WI38 (cell line): ENCODE results near the gene SHISA9.

Source experiments
- H3K4me3 ChIP-seq: 2 replicates; pipeline ENCODE4 v1.5.1; 2011; ENCODE audit warnings: low read depth, mild to moderate bottlenecking, control low read depth, low read length
- TF ChIP-seq, protein P1 (sequence below): IDR thresholded peaks from 2 replicates; pipeline ENCODE4 v1.5.1; 2012; ENCODE audit warnings: low read depth, mild to moderate bottlenecking, control low read depth, low read length

SHISA9 gene

DNA sequence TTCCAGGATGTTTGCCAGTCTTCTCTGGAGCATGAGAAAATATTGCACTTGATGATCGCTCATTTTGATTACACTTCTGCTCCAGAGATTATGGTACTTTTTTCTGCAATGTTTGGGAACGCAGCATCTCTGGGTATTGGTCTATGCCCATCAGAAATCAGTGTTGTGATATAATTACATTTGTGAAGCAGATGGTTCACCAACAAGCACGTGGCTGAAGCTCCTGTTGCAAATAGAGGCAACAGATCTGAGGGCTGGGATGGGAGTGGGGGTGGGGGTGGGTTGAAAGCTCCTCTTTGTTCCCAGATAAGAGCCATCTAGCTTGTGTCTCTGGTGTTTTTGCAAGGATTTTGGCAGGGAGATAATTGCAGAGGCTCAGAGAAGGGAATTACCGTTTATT is 252.3 kb downstream of the SHISA9 start:
- TF ChIP-seq, protein P1, sequence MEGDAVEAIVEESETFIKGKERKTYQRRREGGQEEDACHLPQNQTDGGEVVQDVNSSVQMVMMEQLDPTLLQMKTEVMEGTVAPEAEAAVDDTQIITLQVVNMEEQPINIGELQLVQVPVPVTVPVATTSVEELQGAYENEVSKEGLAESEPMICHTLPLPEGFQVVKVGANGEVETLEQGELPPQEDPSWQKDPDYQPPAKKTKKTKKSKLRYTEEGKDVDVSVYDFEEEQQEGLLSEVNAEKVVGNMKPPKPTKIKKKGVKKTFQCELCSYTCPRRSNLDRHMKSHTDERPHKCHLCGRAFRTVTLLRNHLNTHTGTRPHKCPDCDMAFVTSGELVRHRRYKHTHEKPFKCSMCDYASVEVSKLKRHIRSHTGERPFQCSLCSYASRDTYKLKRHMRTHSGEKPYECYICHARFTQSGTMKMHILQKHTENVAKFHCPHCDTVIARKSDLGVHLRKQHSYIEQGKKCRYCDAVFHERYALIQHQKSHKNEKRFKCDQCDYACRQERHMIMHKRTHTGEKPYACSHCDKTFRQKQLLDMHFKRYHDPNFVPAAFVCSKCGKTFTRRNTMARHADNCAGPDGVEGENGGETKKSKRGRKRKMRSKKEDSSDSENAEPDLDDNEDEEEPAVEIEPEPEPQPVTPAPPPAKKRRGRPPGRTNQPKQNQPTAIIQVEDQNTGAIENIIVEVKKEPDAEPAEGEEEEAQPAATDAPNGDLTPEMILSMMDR, result no peak
- no peak overlapping the region for H3K4me3 ChIP-seq

DNA sequence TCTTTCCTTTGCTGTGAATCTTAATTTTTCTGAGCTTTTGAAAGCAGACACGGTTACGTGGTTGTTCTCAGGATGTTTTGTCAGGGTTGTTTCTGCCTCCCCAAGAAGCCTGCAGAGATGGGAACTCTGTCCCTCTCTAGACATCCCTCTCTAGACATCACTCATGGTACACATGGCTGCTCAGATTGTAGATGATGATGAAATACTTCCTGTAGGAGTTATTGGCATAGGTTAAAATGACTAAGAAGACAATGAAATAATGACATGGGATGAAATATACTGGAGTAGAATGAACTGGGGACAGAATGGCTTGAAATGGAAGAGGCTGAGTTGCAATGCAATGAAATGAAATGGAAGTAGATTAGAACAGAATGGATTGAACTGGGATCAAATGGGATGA is 253.4 kb downstream of the SHISA9 start:
- H3K4me3 ChIP-seq, result no peak overlapping the region
- TF ChIP-seq, protein P1, result no peak

DNA sequence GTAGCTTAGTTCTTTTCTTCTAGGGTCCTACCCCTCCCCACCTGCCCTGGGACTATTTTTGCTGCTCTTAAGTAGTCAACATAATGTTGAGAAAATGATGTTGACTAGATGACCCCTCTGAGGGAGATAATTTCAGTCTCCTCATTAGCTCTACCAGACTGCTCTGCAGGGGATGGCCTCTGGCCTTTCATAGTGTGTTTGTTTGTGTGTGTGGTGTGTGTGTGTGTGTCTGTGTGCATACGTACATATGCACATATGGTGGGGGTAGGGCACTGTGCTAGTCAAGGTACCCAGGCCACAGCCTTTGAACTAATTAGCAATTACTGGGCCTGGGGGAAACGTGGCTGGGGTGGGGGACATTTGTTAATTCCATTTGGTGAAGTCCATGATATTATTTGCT is 254.0 kb downstream of the SHISA9 start:
- TF ChIP-seq, protein P1, result no peak
- H3K4me3 ChIP-seq, result no peak overlapping the region

DNA sequence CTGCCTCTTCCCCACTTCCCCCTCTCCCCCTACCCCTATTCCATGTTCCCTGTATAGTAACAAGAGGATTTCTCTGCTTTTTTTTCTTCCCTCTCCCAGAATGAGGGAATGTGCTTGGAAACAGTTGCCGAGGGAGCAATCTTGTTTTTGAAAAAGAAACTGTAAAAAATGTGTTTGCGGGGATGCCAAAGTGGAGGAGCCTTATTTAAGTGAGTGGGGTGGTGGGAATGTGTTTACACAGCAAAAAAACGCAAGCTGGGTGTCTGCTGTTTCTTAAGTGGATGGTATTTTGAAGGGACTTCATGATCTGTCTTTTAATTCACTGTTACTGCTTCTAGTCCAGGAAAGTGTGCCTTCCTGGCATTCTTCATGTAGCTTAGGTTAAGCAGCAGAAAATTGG is 254.4 kb downstream of the SHISA9 start:
- H3K4me3 ChIP-seq, result no peak overlapping the region
- TF ChIP-seq, protein P1, result no peak

DNA sequence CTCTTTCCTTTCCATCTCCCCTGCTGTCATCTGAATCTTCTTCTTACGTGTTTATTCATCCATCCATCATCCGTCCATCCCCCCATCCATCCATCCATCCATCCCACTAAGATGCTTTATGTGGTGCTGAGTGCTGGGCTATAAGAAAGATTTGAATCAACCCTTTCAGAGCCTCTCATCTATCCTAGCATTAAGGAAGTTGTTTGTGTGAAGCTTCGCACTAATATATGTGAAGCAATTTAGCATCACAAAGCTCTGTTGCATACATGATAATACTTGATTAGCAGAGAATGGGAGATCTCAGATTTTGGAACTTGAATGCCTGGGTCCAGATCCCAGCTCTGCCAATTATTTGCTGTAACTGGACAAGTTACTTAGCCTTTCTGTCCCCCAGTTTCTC is 255.7 kb downstream of the SHISA9 start:
- H3K4me3 ChIP-seq, result no peak overlapping the region
- TF ChIP-seq, protein P1, result no peak

DNA sequence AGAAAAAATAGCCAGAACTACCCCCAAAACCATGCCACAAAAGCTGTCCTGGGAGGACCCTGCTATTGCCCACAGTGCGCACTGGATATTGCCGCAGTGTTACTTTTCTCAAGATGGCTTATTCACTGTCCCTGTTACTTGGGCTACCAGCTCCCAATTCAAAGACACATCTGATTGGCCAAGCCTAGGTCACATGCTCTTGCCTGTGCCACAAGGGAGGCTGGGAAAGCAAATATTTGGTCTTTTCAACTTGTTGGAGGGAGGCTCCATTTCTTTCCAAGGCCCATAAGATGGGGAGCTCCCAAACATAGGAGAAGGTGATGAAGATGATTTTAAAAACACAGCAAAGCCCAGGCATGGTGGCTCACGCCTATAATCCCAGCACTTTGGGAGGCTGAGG is 257.0 kb downstream of the SHISA9 start:
- H3K4me3 ChIP-seq, result no peak overlapping the region
- TF ChIP-seq, protein P1, result no peak

DNA sequence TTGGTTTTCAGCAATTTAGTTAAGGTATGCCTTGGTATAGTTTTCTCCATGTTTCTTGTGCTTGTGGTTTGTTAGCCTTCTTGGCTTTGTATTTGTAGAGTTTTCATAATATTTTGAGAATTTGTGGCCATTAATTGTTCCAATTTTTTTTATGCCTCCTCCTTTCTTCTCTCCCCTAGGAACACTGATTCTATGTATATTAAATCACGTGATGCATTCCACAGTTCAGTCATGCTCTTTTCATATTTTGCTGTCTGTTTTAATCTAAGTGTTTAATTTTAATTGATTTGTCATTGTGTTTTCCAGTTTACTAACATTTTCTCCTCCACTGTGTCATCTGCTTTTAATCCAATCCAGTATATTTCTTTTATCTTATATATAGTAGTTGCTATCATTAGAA is 263.6 kb downstream of the SHISA9 start:
- TF ChIP-seq, protein P1, result no peak
- no peak overlapping the region for H3K4me3 ChIP-seq
